CD4-positive, alpha-beta T cell treated with Interleukin-12 subunit alpha and Interleukin-12 subunit beta, for 1 hour (primary cell): ENCODE data around the gene PTPRN2.
"Not testable (repeated sequence)": the region's sequence is repeated elsewhere in the genome, so short reads cannot be mapped to it uniquely, and the experiment has no call there.

Experiments used
- DNase-seq: peaks from one replicate; pipeline ENCODE4 v3.0.0-alpha.2; 2020

PTPRN2 gene

GRCh38 chr7:157928171-157928794 lies 659.3 kb downstream of the PTPRN2 start:
- DNase-seq, result no peak

DNA sequence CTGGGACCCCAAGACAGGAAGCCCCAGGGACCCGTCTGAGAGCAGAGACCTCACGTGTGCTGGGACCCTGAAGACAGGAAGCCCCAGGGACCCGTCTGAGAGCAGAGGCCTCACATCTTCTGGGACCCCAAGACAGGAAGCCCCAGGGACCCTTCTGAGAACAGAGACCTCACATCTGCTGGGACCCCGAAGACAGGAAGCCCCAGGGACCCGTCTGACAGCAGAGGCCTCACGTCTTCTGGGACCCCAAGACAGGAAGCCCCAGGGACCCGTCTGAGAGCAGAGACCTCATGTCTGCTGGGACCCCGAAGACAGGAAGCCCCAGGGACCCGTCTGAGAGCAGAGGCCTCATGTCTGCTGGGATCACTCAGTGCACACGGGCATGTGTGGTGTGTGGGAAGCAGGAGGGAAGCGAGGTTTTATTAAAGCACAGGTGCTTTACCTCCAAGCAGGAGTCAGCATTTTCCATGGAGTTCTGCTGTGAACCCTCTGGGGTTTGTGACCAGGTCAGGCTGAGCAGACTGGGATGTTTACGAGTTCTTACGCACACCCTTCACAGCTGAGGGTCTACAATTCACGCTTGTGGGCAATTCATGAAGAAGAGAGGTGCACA lies 660.2 kb downstream of the PTPRN2 start:
- no peak for DNase-seq

DNA sequence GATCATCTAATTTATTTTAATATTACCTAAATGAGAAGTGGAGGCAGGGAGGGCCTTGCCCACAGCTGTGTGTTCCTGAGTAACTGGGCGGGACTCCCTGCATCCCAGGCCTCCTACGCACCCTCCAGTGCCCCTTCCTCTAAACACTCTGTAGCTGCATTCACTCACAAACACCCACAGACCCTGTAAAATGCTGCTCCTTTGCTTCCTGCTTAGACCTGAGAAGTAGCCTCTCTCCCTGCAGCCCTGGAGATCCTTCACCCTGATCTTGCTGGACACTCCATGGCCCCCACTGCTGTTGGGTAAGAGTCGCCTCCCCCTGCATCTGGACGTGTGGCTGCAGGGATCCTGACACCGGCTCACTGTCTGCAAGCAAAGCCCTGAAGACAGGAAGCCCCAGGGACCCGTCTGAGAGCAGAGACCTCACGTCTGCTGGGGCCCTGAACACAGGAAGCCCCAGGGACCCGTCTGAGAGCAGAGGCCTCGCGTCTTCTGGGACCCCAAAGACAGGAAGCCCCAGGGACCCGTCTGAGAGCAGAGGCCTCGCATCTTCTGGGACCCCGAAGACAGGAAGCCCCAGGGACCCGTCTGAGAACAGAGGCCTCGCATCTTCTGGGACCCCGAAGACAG lies 661.0 kb downstream of the PTPRN2 start:
- no peak for DNase-seq

DNA sequence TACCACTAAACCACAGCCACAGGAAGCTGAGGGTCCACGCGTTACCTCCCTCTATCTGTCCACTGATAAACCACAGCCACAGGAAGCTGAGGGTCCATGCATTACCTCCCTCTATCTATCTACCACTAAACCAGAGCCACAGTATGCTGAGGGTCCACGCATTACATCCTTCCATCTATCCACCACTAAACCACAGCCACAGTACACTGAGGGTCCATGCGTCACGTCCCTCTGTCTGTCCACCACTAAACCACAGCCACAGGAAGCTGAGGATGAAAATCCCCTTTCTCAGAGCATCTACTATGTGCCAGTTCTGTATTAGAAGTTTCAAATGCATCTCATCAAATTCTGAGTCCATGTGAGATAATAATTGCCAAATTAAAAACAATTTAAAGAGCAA lies 661.5 kb downstream of the PTPRN2 start:
- no peak for DNase-seq

GRCh38 chr7:157925383-157925875 lies 662.2 kb downstream of the PTPRN2 start:
- DNase-seq, result no peak

GRCh38 chr7:157923903-157924630 lies 663.6 kb downstream of the PTPRN2 start:
- DNase-seq, result no peak

- DNase-seq, result no peak
Measured at GRCh38 chr7:157922576-157922975, 665.0 kb downstream of the PTPRN2 start.

- DNase-seq, result no peak
Measured at GRCh38 chr7:157918326-157919080, 669.1 kb downstream of the PTPRN2 start.

DNA sequence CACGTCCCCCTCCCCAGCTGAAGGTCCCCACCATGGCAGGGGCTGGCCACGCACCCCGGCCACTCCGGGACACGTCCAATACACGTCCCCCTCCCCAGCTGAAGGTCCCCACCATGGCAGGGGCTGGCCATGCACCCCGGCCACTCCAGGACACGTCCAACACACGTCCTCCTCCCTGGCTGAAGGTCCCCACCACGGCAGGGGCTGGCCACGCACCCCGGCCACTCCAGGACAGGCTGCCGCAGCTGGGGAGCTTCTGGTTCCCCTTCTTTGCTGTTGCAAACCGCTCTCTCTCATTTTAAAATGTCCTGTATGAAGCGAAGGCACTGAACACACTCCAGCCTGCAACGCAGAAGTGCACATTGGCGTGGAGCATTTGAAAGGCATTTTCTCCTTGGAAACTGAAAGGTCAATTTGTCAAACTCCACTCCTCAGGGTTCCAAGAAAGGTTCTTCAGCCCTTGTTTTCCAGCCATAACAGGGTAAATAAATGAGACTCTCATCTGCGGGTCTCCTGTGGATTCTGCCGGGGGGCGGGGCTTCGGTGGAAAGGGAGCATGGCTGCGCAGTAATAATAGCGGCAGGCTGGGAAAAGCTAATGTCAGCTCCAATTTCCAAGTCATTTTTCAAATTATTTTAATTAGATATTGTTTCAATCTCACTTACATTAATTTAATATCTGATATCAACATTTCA lies 670.5 kb downstream of the PTPRN2 start:
- DNase-seq, result no peak

- no peak for DNase-seq
Measured at GRCh38 chr7:157910446-157910845, 677.2 kb downstream of the PTPRN2 start.

DNA sequence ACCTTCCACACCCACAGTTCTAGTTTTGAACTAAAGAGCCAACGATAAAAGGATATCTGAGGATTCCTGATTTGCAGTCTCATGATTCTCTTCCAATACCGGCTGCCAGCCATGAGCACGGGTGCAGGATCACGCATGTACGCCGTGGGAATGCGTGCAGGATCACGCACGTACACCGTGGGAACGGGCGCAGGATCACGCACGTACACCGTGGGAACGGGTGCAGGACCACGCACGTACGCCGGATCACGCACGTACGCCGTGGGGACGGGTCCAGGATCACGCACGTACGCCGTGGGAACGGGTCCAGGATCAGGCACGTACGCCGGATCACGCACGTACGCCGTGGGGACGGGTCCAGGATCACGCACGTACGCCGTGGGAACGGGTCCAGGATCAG lies 677.6 kb downstream of the PTPRN2 start:
- not testable (repeated sequence) for DNase-seq

- DNase-seq, result no peak
Measured at GRCh38 chr7:157909370-157909769, 678.3 kb downstream of the PTPRN2 start.

GRCh38 chr7:157908006-157908782 lies 679.4 kb downstream of the PTPRN2 start:
- DNase-seq, result no peak

DNA sequence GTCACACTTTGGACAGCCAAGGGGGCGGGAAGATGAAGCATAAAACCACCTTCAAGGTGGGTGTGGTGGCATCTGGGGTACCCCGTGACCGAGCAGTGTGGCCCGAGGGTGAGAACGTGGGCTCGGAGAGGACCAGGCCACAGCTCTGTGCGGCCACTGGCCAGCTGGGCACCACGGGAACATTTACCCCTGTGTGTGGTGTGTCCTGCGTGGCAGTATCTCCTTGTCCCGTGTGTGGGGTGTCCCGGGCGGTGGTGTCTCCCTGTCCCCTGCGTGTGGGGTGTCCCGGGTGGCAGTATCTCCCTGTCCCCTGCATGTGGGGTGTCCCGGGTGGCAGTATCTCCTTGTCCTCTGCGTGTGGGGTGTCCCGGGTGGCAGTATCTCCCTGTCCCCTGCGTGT lies 680.5 kb downstream of the PTPRN2 start:
- DNase-seq, result no peak

- DNase-seq, result no peak
Measured at GRCh38 chr7:157906583-157906982, 681.0 kb downstream of the PTPRN2 start.

DNA sequence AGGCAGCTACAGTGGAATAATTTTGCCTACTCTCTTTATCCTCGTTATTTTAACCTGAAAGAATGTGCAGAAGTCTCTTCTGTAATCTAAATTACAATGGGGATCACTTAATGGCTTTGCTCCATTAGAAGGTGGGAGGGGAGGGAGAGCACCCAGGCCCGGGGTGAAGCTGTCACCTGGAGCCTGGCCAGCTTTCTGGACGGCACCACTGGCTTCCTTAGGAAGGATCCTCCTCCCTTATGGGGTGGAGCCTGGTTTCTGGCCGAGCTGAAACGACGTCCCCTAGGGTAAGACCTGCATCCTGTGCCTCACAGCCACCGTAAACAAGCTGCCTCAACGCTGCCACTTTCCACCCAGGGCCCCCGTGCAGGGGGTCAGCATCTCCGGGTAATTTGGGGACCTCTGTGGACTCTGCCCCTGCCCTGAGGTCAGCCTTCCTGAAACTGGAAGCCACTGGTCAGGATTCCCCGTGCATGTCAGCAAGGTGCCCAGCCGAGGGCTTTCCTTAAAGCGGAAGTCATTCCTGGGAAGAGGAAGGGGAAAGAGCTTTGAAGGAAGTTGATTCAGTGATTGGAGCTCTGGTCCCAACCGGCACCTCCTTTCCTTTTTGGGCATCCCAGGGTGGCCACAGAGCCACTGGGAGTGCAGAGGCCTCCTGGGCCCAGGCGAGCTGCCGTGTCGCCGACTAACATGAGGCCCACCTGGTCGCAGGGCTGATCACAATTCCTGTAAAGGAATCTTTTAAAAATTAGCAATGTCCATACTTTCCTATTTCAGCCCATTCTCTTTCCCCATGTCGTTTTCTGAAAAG lies 681.8 kb downstream of the PTPRN2 start:
- DNase-seq, result no peak

DNA sequence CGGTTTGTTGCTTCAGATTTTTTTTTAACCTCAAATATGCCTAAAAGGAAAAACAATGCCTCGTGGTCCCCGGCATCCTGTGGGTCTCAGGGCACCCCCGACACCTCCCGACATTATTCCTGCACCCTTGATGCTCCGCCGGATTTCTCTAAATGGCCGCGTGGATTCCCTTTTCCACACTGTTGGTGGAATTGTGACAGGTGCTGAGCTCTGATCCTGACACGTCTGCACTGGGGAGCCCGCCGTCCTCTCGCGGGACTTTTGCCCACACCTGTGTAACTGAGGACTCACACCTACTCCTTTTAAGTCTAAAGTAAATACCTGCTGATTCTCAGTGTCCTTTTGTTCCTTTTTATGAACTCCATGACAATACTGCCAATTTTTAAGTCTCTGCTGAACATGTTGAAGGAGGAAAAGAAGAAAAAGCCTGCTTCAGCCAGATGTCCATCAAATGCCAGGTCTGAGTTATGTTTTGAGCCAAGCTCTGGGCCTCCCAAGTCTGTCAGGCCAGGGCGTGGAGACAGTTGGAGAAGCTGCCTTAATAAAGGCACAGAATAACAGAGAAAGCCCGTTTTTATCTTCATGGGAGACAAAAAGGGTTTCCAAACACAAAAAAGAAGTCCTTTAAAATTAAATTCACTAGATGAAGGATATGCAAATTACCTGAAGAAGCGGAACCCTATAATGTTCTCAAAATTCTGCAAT lies 682.6 kb downstream of the PTPRN2 start:
- DNase-seq, result no peak

- DNase-seq, result no peak
Measured at GRCh38 chr7:157904211-157904865, 683.3 kb downstream of the PTPRN2 start.

GRCh38 chr7:157903710-157904109 lies 683.9 kb downstream of the PTPRN2 start:
- no peak for DNase-seq
